Stimulated activated CD4-positive, alpha-beta T cell treated with anti-CD3 and anti-CD28 coated beads, TNF-alpha, amount 100 ng/mL, for 48 hours (primary cell): Measurements from ENCODE around the gene TCERG1L.
"Not testable (repeated sequence)": the region's sequence is repeated elsewhere in the genome, so short reads cannot be mapped to it uniquely, and the experiment has no call there.

Experiments used
- DNase-seq, 3 donors: peaks; one replicate each; pipeline ENCODE4 v3.0.0-alpha.2; 2020; ENCODE audit warnings: low read depth in 3 of 3

Gene TCERG1L

DNA sequence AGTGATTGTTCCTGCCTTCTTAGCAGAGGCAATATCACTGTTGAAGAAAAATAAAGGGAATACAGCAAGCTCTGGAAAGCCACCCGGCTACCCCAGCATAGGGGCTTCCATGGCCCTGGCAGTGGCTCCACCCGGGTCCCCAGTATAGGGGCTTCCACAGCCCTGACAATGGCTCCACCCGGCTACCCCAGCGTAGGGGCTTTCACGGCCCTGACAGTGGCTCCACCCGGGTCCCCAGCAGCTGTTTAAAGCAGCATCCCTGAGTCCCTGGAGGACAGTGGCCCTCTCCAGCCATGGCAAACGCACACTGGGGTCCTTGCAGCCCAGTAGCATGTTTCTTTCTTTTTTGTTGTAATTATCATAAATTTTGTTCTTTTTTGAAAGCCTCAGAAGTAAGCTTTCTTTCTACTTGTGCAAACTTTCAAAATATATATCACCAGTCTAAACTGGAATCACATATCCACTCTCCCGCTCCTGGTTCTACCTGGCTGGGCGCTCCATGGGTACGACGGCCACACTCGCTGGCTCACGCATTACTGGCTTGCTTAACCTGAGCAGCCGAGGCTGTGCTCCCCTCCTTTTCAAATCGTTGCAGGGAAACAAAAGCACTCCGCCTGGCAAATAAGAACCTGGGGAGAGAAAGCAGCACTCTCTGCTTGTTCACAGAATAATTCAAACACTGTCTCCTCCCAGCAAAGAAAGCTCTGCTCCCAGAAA, 62.1 kb downstream of the TCERG1L start:
- no peak for DNase-seq

GRCh38 chr10:131248376-131249165, 63.0 kb downstream of the TCERG1L start:
- DNase-seq = no peak

DNA sequence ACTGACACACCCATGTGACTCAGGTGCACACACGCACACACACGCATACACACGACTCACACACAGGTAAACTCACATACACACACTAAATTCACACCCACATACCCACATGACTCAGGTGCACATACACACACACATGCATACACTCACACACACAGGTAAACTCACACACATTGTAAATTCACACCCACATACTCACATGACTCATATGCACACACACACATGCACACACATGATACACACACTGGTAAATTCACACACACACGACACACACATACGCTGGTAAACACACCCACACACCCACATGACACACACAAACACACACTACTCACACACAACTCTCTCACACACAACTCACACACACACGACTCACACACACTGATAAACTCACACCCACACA, 63.6 kb downstream of the TCERG1L start:
- no peak for DNase-seq

GRCh38 chr10:131246775-131247174, 64.7 kb downstream of the TCERG1L start:
- no peak for DNase-seq

DNA sequence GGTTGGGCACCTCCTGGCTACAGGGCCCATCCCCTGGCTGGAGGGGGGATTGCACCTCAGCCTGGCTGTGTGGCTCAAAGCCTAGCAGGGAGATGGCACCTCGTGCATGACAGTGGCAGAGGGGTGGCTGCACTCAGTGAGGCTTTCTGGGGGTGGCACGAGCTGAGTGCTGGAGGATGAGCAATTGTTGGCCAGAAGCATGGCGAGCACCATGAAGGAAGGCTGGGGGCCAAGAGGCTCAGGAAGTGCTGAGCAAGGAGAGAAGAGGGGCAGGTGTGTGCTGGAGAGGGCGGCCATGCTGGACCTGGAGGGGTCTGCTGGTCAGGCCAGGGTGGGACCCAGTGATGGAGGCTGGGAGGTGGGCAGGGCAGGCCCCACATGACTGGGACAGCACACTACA, 65.4 kb downstream of the TCERG1L start:
- no peak for DNase-seq

DNA sequence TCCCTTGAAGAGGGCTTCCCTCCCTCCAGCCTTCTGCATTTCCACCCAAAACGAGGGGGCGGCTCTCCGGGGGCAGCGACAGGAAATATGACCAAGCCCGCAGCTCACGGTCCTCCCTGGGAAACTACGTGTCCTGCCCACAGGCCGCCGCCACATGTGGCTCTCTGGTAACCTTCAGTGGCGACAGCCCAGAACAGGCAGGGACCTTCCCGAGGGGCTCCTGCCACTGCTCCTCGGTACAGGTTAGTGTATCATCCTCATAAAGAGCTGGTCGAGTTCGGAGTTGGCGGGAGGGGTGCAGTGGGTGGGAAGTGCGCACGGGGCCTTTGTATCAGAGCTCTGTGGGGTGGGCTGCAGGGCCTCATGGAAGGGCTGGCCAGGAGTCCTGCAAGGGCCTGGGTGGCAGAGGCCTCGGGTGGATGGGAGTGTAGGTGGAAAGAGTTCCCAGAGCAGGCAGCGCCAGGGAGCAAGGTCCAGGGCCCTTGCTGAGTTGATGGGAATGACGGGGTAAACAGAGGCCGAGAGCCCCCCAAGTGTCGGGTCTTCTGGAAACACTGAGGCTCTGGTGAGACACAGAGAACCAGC, 66.0 kb downstream of the TCERG1L start:
- no peak for DNase-seq

GRCh38 chr10:131244836-131245235, 66.7 kb downstream of the TCERG1L start:
- DNase-seq = no peak

GRCh38 chr10:131243076-131243475, 68.4 kb downstream of the TCERG1L start:
- no peak for DNase-seq

- DNase-seq = no peak
Observed at GRCh38 chr10:131242007-131242406, 69.5 kb downstream of the TCERG1L start.

- no peak for DNase-seq
Observed at GRCh38 chr10:131240691-131241090, 70.8 kb downstream of the TCERG1L start.

- DNase-seq = no peak
Observed at GRCh38 chr10:131239926-131240325, 71.6 kb downstream of the TCERG1L start.

- no peak for DNase-seq
Observed at GRCh38 chr10:131239450-131239849, 72.1 kb downstream of the TCERG1L start.

- DNase-seq = no peak
Observed at GRCh38 chr10:131238669-131239280, 72.7 kb downstream of the TCERG1L start.

DNA sequence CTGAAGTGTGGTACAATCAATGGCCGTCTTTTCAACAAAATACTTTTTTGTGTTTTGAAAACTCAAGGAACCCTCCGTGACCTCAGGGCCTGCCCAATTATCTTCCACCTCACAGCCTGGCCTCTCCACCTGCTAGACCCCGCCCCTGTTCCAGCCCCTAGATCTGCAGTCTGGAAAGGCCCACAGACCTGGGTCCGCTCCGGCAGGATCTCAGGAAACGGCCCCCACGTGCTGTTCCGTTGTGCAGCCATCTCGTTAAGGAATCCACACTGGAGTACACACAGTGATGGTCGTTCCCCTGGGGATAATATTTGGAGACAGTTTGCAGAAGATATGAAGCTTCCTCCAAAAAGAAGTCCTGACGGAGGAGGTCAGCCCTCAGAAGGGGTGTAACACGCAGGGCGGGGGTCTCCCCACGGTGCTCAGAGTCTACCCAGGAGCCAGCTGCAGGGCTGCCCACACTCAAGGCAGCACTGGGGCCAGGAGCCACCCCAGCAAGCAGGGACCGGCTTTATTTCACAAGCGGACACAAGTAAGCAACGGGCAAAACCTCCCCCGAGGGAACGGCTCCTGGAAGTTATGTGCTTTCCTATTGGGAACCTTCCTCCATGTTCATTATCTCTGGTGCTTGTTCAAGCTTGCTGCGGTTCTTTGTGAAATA, 73.4 kb downstream of the TCERG1L start:
- no peak for DNase-seq

- not testable (repeated sequence) for DNase-seq
Observed at GRCh38 chr10:131234606-131235005, 76.9 kb downstream of the TCERG1L start.

DNA sequence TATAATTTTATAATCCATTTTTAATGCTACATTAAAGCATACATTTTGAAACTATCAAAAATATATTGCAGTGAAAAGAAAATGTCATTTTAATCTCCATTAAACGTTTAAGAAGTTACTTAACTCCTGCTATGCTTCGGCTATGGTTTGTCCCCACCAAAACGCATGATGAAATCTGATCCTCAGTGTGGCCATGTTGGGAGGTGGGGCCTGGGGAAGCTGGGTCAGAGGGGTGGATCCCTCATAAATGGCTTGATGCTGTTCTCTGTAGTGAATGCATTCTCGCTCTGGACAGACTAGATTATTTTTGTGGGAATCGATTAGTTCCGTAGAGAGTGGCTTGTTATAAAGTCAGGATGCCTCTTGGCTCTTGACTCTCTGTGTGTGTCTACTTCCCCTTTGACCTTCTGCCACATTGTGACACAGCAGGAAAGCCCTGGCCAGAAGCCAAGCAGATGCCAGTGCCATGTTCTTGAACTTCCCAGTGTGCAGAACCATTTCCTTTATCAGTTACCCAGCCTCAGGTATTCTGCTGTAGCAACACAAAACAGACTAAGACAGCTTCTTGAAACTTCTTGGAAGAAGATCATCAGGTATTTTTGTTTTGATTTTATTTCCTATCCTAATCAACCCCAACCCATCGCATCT, 77.8 kb downstream of the TCERG1L start:
- DNase-seq = no peak

DNA sequence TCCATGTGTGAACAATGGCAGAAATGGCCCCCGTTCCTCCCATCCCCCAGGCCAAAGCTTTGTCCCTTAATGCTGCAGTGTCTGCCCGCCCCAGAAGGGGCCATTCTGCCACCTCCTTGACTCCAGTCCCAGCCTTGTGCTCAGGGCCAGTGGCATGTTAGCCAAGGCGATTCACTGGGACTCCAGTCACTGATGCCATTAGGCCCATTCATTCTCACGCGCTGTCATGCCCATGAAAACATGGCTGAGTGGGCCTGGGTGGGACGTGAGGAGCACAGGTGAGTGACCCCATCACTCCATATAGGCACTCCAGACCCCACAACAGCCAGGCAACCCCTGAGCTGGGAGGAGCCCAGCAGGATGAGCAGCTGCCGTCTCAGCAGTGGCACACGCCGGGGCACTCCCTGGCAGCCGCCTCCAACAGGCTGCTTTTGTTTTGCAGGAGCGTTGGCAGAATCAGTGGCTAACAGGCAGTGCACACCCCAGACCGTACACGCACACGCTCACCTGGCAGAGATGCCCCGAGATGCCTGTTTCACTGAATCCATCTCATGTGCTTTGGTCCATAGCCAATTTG, 79.5 kb downstream of the TCERG1L start:
- DNase-seq = no peak

DNA sequence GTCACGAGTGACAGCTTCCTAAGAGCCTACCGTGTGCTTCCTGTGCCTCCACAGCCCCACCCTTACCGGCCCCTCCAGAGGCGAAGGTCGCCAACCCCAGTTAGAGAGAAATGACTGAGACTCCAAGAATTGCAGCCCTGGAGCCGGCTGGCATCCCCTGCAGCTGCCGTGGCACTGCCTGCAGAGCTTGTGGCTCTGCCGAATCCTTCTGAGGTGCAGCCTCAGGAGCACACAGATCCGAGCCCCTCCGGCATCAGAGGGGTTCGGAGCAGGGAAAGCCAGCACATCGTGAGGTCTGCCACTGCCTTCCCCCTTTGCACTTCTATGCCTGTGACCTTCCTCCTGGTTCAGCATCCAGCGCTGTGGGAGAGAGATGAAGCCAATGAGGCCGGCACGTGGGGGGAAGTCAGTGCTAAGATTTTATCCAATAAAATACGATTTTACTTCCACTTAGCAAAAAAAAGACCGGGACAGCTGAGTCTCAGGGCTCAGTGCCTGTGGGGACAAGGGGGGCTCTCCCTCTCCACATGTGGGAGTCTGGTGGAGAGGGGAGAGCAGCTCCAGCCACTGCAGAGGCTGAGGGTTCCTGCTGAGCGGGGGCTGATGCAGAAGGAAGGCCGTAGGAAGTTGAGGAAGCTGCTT, 80.1 kb downstream of the TCERG1L start:
- no peak for DNase-seq

GRCh38 chr10:131230641-131231322, 80.7 kb downstream of the TCERG1L start:
- DNase-seq = no peak

- DNase-seq = no peak
Observed at GRCh38 chr10:131230166-131230565, 81.4 kb downstream of the TCERG1L start.
